Measurements from ENCODE around the gene HCN2. TPM values are rescaled to one million over a fixed set of nuclear protein-coding genes. Genes with fewer than 3 reads are reported as not detected.

HCN2 gene
- total and polyA plus RNA-seq, 9 of the 15 experiments (the other 6 are each of a cell fraction or from before 2014, with no cell fraction given): 0.29 to 4.2 (median 0.82) TPM; not detected in 2

DNA sequence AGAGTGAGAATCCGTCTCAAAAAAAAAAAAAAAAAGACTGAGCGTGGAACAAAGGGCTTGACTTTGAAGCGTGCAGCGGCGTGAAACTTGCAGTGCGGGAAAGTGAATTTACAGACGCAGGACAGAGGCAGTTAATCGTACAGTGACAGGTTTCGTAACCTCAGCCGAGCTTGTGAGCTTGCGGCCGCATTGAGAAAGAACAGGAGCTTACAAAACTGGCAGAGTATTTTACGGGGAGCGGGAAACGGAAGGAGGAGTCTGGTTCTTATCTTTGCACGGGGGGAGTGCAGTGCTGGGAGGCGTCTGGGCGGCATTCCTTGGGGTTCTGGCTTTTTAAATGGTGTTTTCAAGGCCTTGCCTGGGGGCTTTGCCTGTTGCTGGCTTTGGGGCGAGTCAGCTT lies 23.3 kb upstream of the HCN2 start (continued):
- TF ChIP-seq, protein P1, sequence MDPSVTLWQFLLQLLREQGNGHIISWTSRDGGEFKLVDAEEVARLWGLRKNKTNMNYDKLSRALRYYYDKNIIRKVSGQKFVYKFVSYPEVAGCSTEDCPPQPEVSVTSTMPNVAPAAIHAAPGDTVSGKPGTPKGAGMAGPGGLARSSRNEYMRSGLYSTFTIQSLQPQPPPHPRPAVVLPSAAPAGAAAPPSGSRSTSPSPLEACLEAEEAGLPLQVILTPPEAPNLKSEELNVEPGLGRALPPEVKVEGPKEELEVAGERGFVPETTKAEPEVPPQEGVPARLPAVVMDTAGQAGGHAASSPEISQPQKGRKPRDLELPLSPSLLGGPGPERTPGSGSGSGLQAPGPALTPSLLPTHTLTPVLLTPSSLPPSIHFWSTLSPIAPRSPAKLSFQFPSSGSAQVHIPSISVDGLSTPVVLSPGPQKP (CRISPR knock-in tag; IDR thresholded peaks at IDR 0.05): no peak
- TF ChIP-seq ZNF830 (CRISPR knock-in tag; IDR thresholded peaks at IDR 0.05) (no peak), ZNF551 (CRISPR knock-in tag; IDR thresholded peaks at IDR 0.05) (no peak), TFAP4 (CRISPR knock-in tag; IDR thresholded peaks at IDR 0.05; ENCODE audit: borderline replicate concordance) (0 out of 2 replicates have a peak, but pooled peaks have one; percentile 16), ZNF277 (CRISPR knock-in tag; IDR thresholded peaks at IDR 0.05; ENCODE audit: borderline replicate concordance) (no peak), POLR2B (IDR thresholded peaks at IDR 0.05; ENCODE audit: low read depth, partially characterized antibody) (no peak), SRSF7 (optimal IDR thresholded peaks at IDR 0.05; ENCODE audit: low read depth, low read length) (no peak), GTF2A2 (tag; IDR thresholded peaks at IDR 0.05) (no peak), ZSCAN29 (IDR thresholded peaks at IDR 0.05) (no peak), HDGF (IDR thresholded peaks at IDR 0.05) (no peak), NR2F6 (CRISPR knock-in tag; IDR thresholded peaks at IDR 0.05) (no peak), ZBTB17 (CRISPR knock-in tag; IDR thresholded peaks at IDR 0.05) (no peak), SNAPC5 (CRISPR knock-in tag; IDR thresholded peaks at IDR 0.05) (no peak), HDAC3 (IDR thresholded peaks at IDR 0.05; ENCODE audit: borderline replicate concordance, partially characterized antibody) (peak; percentile 33), GABPA (tag; conservative IDR thresholded peaks at IDR 0.05; ENCODE audit: low read depth) (peak; percentile 54), MLLT1 (IDR thresholded peaks at IDR 0.05) (0 out of 4 replicates have a peak, but pooled peaks of 1 of the 2 experiments have one; percentile 38), MCM3 (IDR thresholded peaks at IDR 0.05) (no peak)
- TF ChIP-seq, protein P2, sequence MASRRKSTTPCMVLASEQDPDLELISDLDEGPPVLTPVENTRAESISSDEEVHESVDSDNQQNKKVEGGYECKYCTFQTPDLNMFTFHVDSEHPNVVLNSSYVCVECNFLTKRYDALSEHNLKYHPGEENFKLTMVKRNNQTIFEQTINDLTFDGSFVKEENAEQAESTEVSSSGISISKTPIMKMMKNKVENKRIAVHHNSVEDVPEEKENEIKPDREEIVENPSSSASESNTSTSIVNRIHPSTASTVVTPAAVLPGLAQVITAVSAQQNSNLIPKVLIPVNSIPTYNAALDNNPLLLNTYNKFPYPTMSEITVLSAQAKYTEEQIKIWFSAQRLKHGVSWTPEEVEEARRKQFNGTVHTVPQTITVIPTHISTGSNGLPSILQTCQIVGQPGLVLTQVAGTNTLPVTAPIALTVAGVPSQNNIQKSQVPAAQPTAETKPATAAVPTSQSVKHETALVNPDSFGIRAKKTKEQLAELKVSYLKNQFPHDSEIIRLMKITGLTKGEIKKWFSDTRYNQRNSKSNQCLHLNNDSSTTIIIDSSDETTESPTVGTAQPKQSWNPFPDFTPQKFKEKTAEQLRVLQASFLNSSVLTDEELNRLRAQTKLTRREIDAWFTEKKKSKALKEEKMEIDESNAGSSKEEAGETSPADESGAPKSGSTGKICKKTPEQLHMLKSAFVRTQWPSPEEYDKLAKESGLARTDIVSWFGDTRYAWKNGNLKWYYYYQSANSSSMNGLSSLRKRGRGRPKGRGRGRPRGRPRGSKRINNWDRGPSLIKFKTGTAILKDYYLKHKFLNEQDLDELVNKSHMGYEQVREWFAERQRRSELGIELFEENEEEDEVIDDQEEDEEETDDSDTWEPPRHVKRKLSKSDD (conservative IDR thresholded peaks at IDR 0.05; ENCODE audit: low read length): no peak
- TF ChIP-seq, protein P3, sequence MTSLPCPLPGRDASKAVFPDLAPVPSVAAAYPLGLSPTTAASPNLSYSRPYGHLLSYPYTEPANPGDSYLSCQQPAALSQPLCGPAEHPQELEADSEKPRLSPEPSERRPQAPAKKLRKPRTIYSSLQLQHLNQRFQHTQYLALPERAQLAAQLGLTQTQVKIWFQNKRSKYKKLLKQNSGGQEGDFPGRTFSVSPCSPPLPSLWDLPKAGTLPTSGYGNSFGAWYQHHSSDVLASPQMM (CRISPR knock-in tag; IDR thresholded peaks at IDR 0.05): no peak
